Right renal pelvis (tissue), 4 donors: Measurements from ENCODE around the gene HSF5. TPM values are rescaled to one million over a fixed set of nuclear protein-coding genes. Genes with fewer than 3 reads are reported as not detected.

Experiments
- DNase-seq, 4 donors: peaks; one replicate each; pipeline ENCODE4 v3.0.0-alpha.2; 2013; ENCODE audit warnings: low read depth in 4 of 4, low spot score in 3 of 4, missing footprints in 1 of 4
- polyA plus RNA-seq, 4 donors: library from polyadenylated mRNA; unstranded; fragments of 120-200 nt; gene quantifications; one replicate each; pipeline ENCODE4 v1.2.1, GENCODE V29; 2013; ENCODE audit not compliant: insufficient read length in 4 of 4

The HSF5 gene
- polyA plus RNA-seq, result under 1 TPM; 0.27 to 0.53 (median 0.36) TPM

- peak; percentile 13 to 33 (median 20) for DNase-seq
These were observed at the start of gene HSF5 for GRCh38 chr17:58487589-58488427. TSS of gene HSF5 (minus strand) at chr17:58488408. CDS start at chr17:58488274, 134 bp downstream.

- no peak for DNase-seq
These were observed 49.1 kb upstream of the HSF5 start for GRCh38 chr17:58537266-58537665.

DNA sequence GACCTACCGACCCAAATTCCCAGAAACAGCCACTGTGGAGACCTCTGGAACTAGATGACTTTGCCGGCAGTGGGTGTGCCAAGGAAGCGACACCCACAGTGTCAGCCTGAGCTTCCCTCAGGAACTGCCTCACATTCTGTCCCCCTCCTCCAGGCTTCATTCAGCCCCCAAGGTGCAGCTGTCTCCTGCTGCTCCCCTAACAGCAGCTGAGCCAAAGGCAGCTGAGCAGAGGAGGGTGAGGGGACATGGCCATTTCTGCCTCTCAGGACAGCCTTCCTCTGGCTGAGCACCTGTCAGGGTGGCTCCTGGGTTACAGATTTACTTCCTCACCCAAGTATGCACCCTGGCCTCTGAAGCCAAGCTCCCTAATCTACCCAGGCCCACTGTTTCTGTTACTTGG is 48.3 kb upstream of the HSF5 start:
- DNase-seq, result no peak

GRCh38 chr17:58535431-58535830 is 47.2 kb upstream of the HSF5 start:
- no peak for DNase-seq

- DNase-seq, result no peak
These were observed 46.8 kb upstream of the HSF5 start for GRCh38 chr17:58534901-58535421.

- DNase-seq, result no peak
These were observed 46.1 kb upstream of the HSF5 start for GRCh38 chr17:58534331-58534730.

DNA sequence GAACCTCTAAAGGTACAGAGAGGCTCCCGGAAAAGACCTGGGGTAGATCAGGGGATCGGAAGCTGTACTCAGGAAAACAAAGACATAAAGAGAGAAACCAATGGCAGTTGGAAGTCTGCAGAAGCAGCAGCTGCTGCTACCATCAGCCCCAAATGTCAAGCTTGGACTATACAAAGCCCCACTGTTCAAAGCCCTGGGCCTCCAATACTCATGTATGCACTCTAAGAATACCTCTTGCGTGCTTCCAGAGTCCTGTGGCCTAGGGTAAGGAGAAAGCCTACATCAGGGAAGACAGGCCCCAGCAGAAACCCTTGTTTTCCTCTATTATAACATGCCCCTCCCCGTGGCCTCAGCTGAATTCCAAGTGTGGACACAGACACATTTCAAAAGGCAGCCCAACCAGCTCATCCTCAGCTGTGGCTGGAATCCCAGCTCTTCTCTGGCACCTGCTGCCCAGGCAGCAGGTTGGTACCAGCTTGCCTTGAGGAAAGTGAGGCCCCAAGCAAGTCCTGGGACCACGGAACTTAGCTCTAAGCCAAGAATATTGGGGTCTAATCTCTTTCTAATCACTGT is 45.5 kb upstream of the HSF5 start:
- DNase-seq, result no peak

DNA sequence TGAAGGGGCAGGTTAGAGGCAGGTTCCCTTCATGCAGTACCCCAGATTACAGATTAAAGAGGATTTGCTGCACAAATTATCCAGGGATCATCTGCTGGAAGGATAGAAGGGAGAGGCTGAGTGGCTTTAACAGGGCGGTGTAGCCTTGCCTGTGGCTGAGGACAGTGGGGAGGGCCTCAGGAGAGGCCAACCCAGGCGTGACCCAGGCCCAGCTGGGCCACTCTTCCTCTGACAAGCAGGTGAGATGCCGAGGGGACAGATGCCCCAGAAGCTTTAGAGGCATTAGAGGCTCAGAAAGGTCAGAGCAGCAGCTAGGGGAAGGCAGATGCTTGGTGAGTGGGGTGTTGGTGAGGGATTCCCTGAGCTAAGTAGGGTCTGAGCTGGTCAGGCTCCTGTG is 44.3 kb upstream of the HSF5 start:
- no peak for DNase-seq

DNA sequence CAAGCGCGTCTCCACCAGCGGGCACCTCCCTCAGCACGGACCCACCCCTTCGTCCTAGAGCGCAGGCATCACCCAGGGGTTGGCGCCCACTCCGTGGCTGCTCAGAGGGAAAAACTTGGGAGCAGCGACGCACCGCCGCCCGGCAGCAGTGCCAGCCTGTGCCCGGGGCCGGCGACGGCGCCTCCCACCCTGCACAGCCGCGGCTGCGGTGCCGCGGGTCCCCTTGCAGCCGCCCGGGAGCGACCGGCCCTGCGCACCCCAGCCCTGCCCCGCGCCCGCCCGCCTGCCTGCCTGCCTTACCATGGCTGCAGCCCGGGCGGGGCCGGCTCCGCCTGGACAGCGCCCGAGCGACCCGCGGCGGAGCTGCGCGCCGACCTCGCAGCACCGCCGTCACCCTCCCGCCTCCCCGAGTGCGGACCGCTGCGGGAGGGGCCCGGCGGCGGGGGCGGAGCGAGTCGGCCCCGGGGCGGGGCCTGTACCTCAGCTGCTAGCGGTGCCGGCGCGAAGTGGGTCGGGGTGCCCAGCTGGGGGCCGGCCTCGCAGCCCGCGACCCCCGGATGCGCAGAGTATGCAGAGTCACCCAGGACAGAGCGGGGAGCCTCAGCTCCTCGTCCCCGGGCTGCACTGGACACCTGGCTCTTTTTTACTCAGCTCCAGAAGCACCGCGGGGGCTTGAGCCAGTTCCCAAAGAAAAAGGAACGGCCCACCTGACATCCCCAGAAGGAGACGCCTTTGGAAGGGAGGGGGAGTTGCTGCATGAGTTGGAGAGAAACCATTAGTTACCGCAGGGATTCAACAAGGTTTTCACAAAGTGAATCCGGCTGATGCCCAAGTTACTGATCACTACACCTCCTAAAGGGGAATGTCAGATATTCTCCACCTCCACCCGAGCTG is 43.7 kb upstream of the HSF5 start:
- DNase-seq, result no peak

DNA sequence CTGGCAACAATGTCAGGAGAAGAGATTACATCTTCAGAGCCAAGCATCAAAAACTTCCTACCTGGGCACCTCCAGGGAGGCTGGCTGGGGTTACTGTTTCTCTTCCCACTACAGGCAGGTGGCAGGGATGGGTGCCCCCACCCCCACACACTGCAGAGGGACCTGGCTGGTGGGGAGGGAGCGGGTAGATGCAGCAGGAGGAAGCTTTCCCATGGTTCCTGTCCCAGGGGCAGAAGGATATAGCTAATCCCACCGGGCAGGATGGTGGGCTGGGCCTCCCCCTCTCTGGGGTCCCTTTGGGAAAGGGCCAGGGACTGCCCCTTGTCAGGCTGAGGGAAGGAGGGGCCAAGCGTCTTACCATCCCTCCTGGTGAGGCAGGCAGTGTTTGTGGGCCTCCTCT is 42.9 kb upstream of the HSF5 start:
- no peak for DNase-seq

- no peak for DNase-seq
These were observed 42.4 kb upstream of the HSF5 start for GRCh38 chr17:58530655-58531054.

GRCh38 chr17:58529275-58529674 is 41.1 kb upstream of the HSF5 start:
- no peak for DNase-seq

- DNase-seq, result no peak
These were observed 40.2 kb upstream of the HSF5 start for GRCh38 chr17:58528443-58528842.

GRCh38 chr17:58527949-58528348 is 39.7 kb upstream of the HSF5 start:
- no peak for DNase-seq

GRCh38 chr17:58527306-58527705 is 39.1 kb upstream of the HSF5 start:
- no peak for DNase-seq

- DNase-seq, result no peak
These were observed 37.0 kb upstream of the HSF5 start for GRCh38 chr17:58525239-58525638.

DNA sequence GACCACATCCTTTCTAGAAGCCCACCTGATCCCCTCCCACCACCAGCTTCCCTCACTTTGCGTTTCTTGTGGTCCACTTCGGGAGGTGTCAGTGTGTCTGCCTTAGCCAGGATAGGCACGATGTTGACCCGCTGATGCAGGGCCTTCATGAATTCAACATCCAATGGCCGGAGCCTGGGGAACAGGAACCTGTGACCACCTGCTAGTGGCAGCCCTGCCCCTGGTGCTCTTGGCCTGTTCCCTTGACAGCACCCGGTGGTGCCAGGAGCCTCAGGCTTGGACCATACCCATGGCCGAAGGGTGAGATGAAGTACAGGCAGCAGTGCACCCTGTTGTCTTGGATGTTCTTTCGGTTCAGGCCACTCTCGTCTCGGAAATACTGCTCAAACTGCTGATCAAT is 33.5 kb upstream of the HSF5 start:
- DNase-seq, result no peak

DNA sequence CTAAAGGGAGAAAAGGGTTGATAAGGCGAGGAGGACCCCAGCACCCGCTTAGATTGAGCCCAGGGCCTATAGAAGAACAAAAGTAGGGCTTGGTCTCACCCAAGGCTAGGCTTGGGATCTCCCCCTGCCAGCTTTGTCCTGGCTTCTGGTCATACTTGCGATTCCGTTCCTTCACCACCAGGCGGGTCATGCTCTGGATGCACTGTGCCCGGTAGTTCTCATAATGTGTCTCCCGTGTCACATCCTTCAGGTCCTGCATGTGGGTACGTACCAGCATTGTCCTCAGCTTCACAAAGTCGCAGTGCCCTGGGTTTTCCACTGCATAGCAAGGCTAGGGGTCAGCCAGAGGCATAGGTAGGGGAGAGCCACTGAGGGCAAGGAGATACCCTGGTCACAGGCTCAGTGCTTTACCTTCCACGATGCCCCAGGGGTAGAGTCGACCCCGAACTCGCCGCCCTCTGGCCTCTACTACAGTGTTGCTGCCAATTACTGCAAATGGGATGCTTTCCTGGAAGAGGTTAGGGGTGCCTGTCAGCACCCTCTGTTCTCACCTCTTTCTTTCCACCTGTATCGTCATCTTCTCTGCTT is 32.7 kb upstream of the HSF5 start:
- DNase-seq, result no peak

DNA sequence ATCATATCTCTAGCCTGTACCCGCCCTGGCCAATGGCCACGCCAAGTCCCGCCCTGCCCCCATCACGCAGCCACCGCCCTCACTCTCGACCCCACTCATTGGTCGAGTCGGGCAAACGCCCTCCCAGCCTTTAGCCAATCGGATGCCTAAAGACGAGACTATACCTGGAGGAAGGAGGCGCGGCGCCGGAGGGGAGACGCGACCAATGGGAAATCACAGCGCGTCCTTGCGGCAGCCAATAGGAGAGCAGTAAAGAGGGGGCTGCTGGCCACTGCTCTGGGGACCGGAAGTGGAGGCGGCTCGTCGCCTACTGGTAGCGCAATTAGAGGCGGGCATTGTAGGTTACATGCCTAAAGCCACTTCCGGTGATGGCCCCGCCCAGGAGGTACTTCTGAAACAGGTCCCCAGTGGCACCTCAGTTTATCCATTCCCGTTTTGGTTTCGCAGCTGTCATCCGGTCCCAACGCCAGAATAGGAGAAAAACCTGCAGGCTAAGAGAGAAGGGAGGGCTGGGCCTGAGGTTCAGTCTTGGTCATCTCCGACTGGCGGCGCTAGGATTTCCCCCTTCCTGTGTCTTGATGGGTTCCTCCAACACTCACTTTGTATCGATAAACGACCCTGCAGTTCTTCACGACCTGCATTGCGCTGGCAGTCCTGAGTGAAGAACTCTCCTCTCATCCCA is 29.9 kb upstream of the HSF5 start:
- DNase-seq, result peak; percentile 96 to 100 (median 98)

DNA sequence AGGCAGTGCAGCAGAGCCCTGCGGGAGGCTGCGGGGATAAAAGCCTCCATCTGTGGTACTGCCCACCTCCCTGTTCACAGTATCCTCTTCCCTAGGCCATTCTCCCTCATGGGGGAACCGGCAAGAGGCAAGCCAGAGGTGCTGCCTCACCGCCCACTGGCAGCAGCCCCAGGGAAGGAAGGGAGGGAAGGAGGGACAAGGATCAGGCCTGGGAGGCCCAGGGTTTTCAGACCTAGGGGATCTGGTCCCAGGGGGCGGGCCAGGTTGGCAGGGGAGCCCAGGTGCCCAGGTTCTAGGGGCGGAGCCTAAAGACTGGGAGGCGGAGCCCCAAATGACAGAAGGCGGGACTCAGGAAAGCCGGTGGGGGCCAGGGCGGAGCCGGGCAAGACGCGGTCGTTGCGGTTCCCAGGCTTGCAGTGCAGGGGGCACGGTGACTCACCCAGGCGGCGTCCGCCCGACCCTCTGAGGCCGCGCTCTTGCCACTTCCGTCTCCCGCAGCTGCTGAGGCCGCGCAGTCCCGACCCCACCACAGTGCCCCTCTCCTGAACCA is 29.2 kb upstream of the HSF5 start:
- no peak for DNase-seq
